Tibial nerve (tissue), 4 donors: ENCODE measurements around the gene SLC9A3.

Experiments used
- CTCF ChIP-seq, 5 experiments: fragments of 200-600 bp in 3 of 5; fragments of 450-650 bp in 2 of 5; sonication (generic) in 3 of 5; IDR thresholded peaks; one replicate each; pipeline ENCODE4 v1.5.1; 2016 to 2019; ENCODE audit warnings: antibody characterized with exemption in 5 of 5, mild to moderate bottlenecking in 3 of 5, moderate library complexity in 2 of 5
- EP300 ChIP-seq, 2 donors: sonication (generic); formaldehyde crosslinking; IDR thresholded peaks; one replicate each; pipeline ENCODE4 v1.6.1; 2017; ENCODE audit warnings: antibody characterized with exemption in 2 of 2, mild to moderate bottlenecking in 1 of 2
- POLR2A ChIP-seq, 2 donors: fragments of 450-650 bp; IDR thresholded peaks; one replicate each; pipeline ENCODE4 v1.6.1; 2017; ENCODE audit warnings: antibody characterized with exemption in 2 of 2, mild to moderate bottlenecking in 2 of 2, moderate library complexity in 2 of 2

- no peak for TF ChIP-seq EP300 (IDR thresholded peaks at IDR 0.05)
- no peak for TF ChIP-seq CTCF (IDR thresholded peaks at IDR 0.05)
- TF ChIP-seq POLR2A (IDR thresholded peaks at IDR 0.05): peak in 1 of 2 donors; percentile 13
Measured at GRCh38 chr5:533955-534742, 9.9 kb upstream of the SLC9A3 start.
